Muscle layer of colon (tissue), 2 donors: ENCODE measurements around the gene ANKZF1.
"Not testable (repeated sequence)": the region's sequence is repeated elsewhere in the genome, so short reads cannot be mapped to it uniquely, and the experiment has no call there.

Experiments used
- H3K27ac ChIP-seq: one replicate; pipeline ENCODE4 v1.7.0; 2013; ENCODE audit warnings: low read depth, mild to moderate bottlenecking, low read length, moderate library complexity
- H3K27me3 ChIP-seq, 2 donors: one replicate each; pipeline ENCODE4 v1.7.0; 2013; ENCODE audit warnings: low read length in 2 of 2, mild to moderate bottlenecking in 2 of 2; ENCODE audit not compliant: insufficient read depth in 2 of 2, control insufficient read depth in 1 of 2
- H3K36me3 ChIP-seq: one replicate; pipeline ENCODE4 v1.7.0; 2013; ENCODE audit warnings: mild to moderate bottlenecking, low read length; ENCODE audit not compliant: insufficient read depth
- H3K4me1 ChIP-seq: one replicate; pipeline ENCODE4 v1.7.0; 2013; ENCODE audit warnings: mild to moderate bottlenecking, low read length; ENCODE audit not compliant: insufficient read depth
- H3K4me3 ChIP-seq, 2 donors: one replicate each; pipeline ENCODE4 v1.7.0; 2013; ENCODE audit warnings: low read length in 2 of 2, low read depth in 1 of 2, mild to moderate bottlenecking in 1 of 2, moderate library complexity in 1 of 2
- H3K9ac ChIP-seq: one replicate; pipeline ENCODE4 v1.7.0; 2013; ENCODE audit warnings: low read length
- H3K9me3 ChIP-seq: one replicate; pipeline ENCODE4 v1.7.0; 2013; ENCODE audit warnings: mild to moderate bottlenecking, low read length
- donor health status: abdominal sarcoma.
- donor health status: Adenocarcinoma of cecum.

ANKZF1 gene

GRCh38 chr2:219200502-219201326 lies 28.9 kb upstream of the ANKZF1 start:
- H3K36me3 ChIP-seq, H3K27me3 ChIP-seq, H3K9ac ChIP-seq, H3K27ac ChIP-seq, H3K4me1 ChIP-seq, H3K9me3 ChIP-seq, H3K4me3 ChIP-seq: not testable (repeated sequence)

DNA sequence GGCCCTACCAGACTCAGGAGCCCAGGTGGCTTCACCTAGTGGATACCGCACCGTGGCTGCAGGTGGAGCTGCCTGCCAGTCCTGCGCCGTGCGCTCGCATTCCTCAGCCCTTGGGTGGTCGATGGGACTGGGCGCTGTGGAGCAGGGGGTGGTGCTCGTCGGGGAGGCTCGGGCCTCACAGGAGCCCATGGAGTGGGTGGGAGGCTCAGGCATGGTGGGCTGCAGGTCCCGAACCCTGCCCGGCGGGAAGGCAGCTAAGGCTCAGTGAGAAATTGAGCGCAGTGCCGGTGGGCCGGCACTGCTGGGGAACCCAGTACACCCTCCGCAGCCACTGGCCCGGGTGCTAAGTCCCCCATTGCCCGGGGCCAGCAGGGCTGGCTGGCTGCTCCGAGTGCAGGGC lies 28.3 kb upstream of the ANKZF1 start:
- H3K9ac ChIP-seq, H3K27me3 ChIP-seq, H3K36me3 ChIP-seq, H3K4me3 ChIP-seq, H3K4me1 ChIP-seq, H3K27ac ChIP-seq, H3K9me3 ChIP-seq: not testable (repeated sequence)

- no peak overlapping the region for H3K9ac ChIP-seq
- no peak overlapping the region for H3K27ac ChIP-seq
- H3K9me3 ChIP-seq = no peaks in the 10 kb centered on the region
- H3K27me3 ChIP-seq = no peaks in the 10 kb centered on the region
- peaks cover 20% of the 10 kb centered on the region for H3K4me1 ChIP-seq
- H3K36me3 ChIP-seq = peaks cover 17% of the 10 kb centered on the region
- H3K4me3 ChIP-seq = no peak overlapping the region
Observed at GRCh38 chr2:219204425-219205164, 25.0 kb upstream of the ANKZF1 start.

GRCh38 chr2:219205165-219205538 lies 24.5 kb upstream of the ANKZF1 start:
- Histone ChIP-seq H3K36me3 (peaks cover 22% of the 10 kb centered on the region), H3K9ac (no peak overlapping the region), H3K4me3 (no peak overlapping the region), H3K27me3 (no peaks in the 10 kb centered on the region), H3K9me3 (no peaks in the 10 kb centered on the region), H3K27ac (no peak overlapping the region), H3K4me1 (peaks cover 20% of the 10 kb centered on the region)

GRCh38 chr2:219205981-219206327 lies 23.7 kb upstream of the ANKZF1 start:
- Histone ChIP-seq H3K9me3 (no peaks in the 10 kb centered on the region), H3K27me3 (no peaks in the 10 kb centered on the region), H3K9ac (peak overlapping the region; percentile 96), H3K36me3 (peaks cover 30% of the 10 kb centered on the region), H3K4me1 (peaks cover 20% of the 10 kb centered on the region), H3K4me3 (peak overlapping the region; percentile 73 to 87), H3K27ac (peak overlapping the region; percentile 93)

DNA sequence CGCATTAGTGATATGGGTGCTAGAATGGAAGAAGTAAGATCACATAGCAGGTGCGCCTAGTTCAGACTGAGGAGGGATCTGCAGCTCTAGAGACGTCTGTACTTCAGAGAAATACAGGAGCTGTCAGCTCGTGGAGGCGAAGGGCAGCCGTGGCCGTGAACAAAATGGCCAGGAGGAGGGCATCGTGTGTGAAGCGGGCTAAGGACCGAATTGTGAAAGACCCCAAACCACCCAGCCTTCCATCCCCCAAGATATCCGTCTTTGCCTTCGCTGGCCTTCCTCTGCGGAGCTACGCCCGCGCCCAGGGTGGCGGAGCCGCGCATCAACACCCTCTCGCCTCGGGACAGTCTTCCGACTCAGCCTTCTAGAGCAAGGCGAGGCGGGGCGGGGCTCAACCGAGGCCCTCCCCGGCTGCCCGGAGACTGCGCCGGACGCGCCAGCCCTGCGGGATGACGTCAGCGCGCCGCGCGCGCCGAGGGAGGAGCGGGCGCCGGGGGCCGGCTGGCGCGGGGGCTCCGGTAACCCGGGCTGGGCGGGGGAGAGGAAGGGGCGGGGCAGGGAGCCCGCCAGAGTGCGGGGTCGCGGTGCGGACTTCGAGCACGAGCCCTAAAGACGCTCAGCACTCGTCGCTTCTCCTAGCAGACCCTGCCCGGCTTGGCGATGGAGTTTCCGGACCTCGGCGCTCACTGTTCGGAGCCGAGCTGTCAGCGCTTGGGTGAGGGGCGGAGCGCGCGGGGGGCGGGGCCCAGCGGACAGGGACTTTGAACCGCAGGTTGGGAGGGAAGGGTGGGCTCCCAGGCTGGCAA lies 23.1 kb upstream of the ANKZF1 start, which contains the start of gene ZFAND2B:
ZFAND2B (plus strand) TSS at position 455 of the 806 bp plus-strand sequence; CDS start at position 661, 206 bp downstream.
- Histone ChIP-seq H3K4me1 (peaks cover 20% of the 10 kb centered on the region), H3K9me3 (no peaks in the 10 kb centered on the region), H3K4me3 (peak within 1 kb of the TSS; percentile 73 to 87), H3K9ac (peak within 1 kb of the TSS; percentile 96), H3K27me3 (no peaks in the 10 kb centered on the region), H3K27ac (peak within 1 kb of the TSS; percentile 97), H3K36me3 (peaks cover 31% of the 10 kb centered on the region)

DNA sequence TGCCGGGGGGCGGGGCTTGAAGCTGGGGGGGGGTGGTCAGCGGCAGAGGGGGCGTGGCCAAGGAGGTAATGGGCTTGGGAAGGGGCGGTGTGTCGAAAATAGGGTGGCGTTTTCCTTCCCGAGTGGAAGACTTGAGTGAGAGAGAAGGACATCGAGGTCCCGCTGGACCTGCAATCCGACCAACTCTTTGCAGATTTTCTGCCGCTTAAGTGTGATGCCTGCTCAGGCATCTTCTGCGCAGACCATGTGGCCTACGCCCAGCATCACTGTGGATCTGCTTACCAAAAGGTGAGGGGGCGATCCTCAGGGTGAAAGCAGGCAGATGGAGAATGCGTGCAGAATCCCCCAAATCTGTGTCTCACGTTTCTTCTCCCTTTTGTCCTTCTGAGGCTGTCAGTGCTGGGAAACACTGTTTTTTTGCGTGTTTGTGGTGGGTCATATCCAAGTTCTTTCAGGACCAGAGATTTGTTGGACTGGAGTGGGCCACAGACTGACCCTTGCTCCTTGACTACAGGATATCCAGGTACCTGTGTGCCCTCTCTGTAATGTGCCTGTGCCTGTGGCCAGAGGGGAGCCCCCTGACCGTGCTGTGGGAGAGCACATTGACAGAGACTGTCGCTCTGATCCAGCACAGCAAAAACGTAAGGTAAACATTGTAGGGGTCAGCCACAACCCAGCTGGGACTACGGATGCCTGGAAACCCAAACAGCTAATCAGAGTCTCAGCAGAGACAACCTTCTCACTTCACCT lies 22.3 kb upstream of the ANKZF1 start:
- no peaks in the 10 kb centered on the region for H3K9me3 ChIP-seq
- H3K4me3 ChIP-seq = peak overlapping the region; percentile 73 to 87
- H3K9ac ChIP-seq = peak overlapping the region; percentile 44
- peaks cover 20% of the 10 kb centered on the region for H3K4me1 ChIP-seq
- peaks cover 31% of the 10 kb centered on the region for H3K36me3 ChIP-seq
- H3K27ac ChIP-seq = peak overlapping the region; percentile 97
- no peaks in the 10 kb centered on the region for H3K27me3 ChIP-seq

GRCh38 chr2:219207884-219208740 lies 21.5 kb upstream of the ANKZF1 start:
- H3K4me3 ChIP-seq = peak overlapping the region; percentile 4 to 87
- H3K27ac ChIP-seq = peak overlapping the region; percentile 97
- peaks cover 36% of the 10 kb centered on the region for H3K36me3 ChIP-seq
- H3K9ac ChIP-seq = peak overlapping the region; percentile 44
- H3K9me3 ChIP-seq = no peaks in the 10 kb centered on the region
- no peaks in the 10 kb centered on the region for H3K27me3 ChIP-seq
- H3K4me1 ChIP-seq = peaks cover 20% of the 10 kb centered on the region

GRCh38 chr2:219209236-219210195 lies 20.1 kb upstream of the ANKZF1 start:
- peaks cover 20% of the 10 kb centered on the region for H3K4me1 ChIP-seq
- H3K36me3 ChIP-seq = peaks cover 48% of the 10 kb centered on the region
- H3K27ac ChIP-seq = no peak overlapping the region
- no peak overlapping the region for H3K9ac ChIP-seq
- H3K9me3 ChIP-seq = no peaks in the 10 kb centered on the region
- H3K4me3 ChIP-seq = no peak overlapping the region
- H3K27me3 ChIP-seq = no peaks in the 10 kb centered on the region
